ENCODE measurements around the gene ATG4B. TPM values are rescaled to one million over a fixed set of nuclear protein-coding genes. Genes with fewer than 3 reads are reported as not detected.
A peak's percentile ranks its signal among the peaks of the same experiment; 100 is the strongest.
"Not testable (repeated sequence)": the region's sequence is repeated elsewhere in the genome, so short reads cannot be mapped to it uniquely, and the experiment has no call there.

Gene ATG4B
- polyA plus RNA-seq (ENCODE audit: insufficient read length in 12 of 12) = 10 to 100 TPM in 11 of 12 donors, not detected in 1; 37.2 to 66.5 (median 50.2) TPM
- long read RNA-seq, donor 1, partial matches to known transcripts = 0 of 8 reads
- long read RNA-seq, donor 1, other reads (novel, unspliced or antisense) = 0 of 8 reads
- long read RNA-seq, donor 2, partial matches to known transcripts = 0 of 5 reads
- long read RNA-seq, donor 2, other reads (novel, unspliced or antisense) = 0 of 5 reads
- long read RNA-seq, donor 3, partial matches to known transcripts = 0 of 7 reads
- long read RNA-seq, donor 3, other reads (novel, unspliced or antisense) = 0 of 7 reads
- long read RNA-seq, donor 4, partial matches to known transcripts = 0 of 6 reads
- long read RNA-seq, donor 4, other reads (novel, unspliced or antisense) = 0 of 6 reads
- long read RNA-seq, donor 5, transcript ATG4B-205 (13 exons, 2,878 nt) = major isoform, 10 of 16 reads
- long read RNA-seq, donor 5, partial matches to known transcripts = 0 of 16 reads
- long read RNA-seq, donor 5, other reads (novel, unspliced or antisense) = 0 of 16 reads
- long read RNA-seq, donor 6, partial matches to known transcripts = 0 of 3 reads
- long read RNA-seq, donor 6, other reads (novel, unspliced or antisense) = 0 of 3 reads
- long read RNA-seq, donor 7, partial matches to known transcripts = 8 of 29 reads
- long read RNA-seq, donor 7, other reads (novel, unspliced or antisense) = 15 of 29 reads
- long read RNA-seq, donor 8, partial matches to known transcripts = 0 of 4 reads
- long read RNA-seq, donor 8, other reads (novel, unspliced or antisense) = 0 of 4 reads
- long read RNA-seq, donor 9, partial matches to known transcripts = 0 of 6 reads
- long read RNA-seq, donor 9, other reads (novel, unspliced or antisense) = 0 of 6 reads
- long read RNA-seq, donor 10, partial matches to known transcripts = 0 of 5 reads
- long read RNA-seq, donor 10, other reads (novel, unspliced or antisense) = 0 of 5 reads
- long read RNA-seq, donor 11, transcript ATG4B-205 (13 exons, 2,878 nt) = major isoform, 8 of 68 reads
- long read RNA-seq, donor 11, partial matches to known transcripts = 32 of 68 reads
- long read RNA-seq, donor 11, other reads (novel, unspliced or antisense) = 27 of 68 reads

DNA sequence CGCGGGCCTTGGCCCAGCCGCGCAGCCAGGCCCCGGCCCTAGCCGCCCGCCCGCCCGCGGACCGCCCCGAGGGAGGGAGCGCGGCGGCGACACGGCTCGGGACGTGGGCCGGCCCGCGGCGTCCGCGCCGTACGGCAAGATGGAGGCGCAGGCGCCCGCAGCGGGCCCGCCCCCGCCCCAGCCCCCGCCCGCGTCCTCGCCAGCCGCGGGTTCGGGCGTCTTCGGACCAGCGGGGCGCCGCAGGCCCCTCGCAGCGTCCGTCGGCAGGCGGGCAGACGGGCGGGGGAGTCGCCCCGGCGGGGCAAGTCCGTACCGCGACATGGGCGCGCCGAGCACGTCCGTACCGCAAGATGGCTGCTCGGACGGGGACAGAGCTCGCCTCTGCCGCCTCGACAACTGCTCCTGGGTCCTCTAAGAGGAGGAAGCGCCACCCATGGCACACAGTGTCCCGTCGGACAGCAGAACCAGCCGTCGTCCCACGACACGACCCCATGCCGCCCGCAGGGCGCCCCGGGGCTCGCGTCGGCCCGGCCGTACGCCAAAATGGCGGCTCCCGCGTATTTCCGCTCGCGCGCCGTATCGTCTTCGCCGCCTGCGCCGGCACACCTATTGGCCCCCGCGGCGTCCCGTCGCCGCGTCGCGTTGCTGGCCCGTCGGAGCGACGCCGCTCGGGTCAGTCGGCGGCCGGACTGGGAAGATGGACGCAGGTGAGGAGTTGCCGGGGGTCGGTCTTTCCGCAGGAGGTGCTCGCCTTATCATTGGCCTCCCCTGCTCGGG lies at the start of gene ATG4B, which contains the start of gene THAP4:
TSS of gene ATG4B (plus strand) at position 676 of the 777 bp plus-strand sequence. CDS start at position 698, 22 bp downstream.
TSS of gene THAP4 (minus strand) at position 141 of the 777 bp plus-strand sequence. CDS start 141 bp downstream, outside the sequence.
- DNase-seq = peak; percentile 92

- DNase-seq = not testable (repeated sequence)
These were observed 47.6 kb upstream of the ATG4B start for GRCh38 chr2:241589863-241590262.

- DNase-seq = not testable (repeated sequence)
These were observed 46.7 kb upstream of the ATG4B start for GRCh38 chr2:241590496-241591455.

- DNase-seq = no peak
These were observed 45.2 kb upstream of the ATG4B start for GRCh38 chr2:241592126-241592845.

GRCh38 chr2:241593271-241593670 lies 44.2 kb upstream of the ATG4B start:
- DNase-seq = no peak

DNA sequence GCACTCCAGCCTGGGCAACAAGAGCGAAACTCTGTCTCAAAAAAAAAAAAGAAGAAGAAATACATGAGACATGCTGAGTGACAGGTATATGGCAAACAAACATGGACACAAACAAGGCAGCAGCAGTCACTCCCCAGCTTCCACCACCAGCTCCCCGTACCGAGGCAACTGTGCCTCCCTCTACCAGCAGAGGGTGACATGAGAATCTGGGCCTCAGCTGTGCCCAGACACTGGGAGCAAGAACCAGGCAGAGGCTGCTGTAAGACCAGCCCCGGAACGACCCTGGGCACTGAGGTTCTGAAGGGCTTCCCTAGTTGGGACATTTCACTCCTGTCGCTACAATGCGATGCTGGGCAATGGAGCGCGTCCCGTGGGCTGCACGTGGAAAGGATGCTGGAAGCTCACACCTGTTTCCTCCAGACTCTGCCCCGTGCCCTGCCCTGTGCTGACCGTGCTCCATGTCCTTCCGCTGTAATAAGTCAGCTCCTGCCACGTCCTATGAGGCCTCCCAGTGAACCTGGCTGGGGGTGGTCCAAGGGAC lies 41.8 kb upstream of the ATG4B start:
- no peak for DNase-seq

DNA sequence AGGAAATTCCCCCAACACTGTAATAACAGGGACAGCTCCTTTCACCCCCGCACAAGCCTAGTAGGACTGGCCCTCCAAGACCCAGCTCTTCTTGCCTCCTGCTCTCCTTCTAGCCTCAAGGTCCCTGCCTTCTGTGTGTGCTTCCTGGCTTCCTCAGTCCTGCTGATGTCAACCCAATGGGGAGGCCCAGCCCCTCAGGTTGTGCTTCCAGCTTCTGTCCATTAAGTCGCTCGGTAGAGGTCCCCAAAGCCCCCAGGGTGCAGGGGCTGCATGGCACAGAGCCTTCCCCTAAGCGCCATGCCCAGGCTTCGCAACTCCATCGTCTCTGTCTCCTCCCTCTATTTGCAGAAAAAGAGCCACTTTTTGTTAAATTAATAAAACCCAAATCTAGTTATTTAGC lies 39.9 kb upstream of the ATG4B start:
- DNase-seq = no peak

DNA sequence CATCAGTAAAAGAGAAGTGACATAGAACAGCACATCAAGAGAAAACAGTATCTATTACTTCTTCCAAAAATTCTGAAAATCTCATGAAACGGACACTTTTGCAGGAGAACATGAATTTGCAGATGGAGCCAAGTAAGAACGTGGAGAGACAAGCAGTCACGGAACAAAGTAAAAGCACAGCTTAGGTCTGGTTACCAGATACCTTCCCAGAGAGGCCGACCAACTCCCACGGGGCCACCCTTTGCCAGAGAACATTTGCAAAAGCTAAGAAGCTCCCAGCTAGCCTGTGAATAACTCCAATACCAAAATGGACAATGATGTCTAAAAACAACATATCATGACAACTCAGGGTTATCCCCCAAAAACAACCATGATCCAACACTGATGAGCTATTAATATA lies 39.4 kb upstream of the ATG4B start:
- DNase-seq = peak; percentile 41

GRCh38 chr2:241598487-241598886 lies 39.0 kb upstream of the ATG4B start:
- DNase-seq = no peak

- no peak for DNase-seq
These were observed 37.9 kb upstream of the ATG4B start for GRCh38 chr2:241599615-241600014.

- no peak for DNase-seq
These were observed 35.7 kb upstream of the ATG4B start for GRCh38 chr2:241601841-241602240.

DNA sequence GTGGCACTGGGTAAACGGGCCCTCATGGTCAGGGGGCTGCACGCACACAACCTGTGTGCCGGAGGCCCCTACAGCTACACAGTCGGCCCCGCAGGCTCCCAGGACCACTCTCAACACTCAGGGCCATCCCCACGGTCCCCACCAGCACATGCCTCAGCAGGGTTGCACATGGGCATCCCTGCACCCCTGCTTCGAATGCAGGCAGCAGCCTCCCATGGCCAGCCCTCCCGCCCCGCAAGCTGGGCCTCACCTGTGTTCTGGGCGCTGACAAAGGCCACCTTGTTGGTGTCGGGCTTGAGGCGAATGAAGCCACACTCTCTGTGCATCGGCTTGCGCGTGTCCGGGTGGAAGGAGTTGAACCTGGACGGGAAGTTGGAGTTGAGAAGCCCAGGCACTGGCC lies 34.8 kb upstream of the ATG4B start:
- DNase-seq = no peak

- DNase-seq = no peak
These were observed 33.8 kb upstream of the ATG4B start for GRCh38 chr2:241603686-241604085.

GRCh38 chr2:241606186-241606585 lies 31.3 kb upstream of the ATG4B start:
- no peak for DNase-seq

DNA sequence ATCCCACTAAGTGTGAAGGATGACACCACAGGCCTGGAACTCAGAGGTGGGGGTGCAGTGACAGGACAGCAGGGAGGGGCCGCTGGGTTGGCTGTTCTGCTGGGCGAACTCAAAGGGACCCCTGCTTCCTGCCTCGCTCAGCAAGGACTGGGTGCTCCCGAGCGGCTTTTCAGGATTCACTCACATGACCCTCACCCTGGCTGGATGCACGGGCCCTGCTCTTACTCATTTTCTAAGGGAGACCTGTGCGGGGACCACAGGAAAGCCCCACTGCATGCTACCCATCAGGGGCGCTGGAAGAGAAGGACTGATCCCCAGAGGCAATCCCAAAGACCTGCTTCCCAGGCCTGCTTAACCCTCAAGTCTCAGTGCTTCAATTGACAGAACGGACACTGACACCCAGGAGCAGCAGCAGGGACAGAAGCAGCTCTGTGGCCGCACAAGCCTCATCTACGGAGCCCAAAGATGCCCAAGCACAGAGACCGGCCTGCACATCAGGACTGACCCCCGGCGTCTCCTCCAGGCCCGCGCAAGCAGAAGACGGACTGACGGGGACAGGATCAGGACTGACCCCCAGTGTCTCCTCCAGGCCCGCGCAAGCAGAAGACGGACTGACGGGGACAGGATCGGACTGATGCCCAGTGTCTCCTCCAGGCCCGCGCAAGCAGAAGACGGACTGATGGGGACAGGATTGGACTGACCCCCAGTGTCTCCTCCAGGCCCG lies 30.2 kb upstream of the ATG4B start:
- DNase-seq = no peak

DNA sequence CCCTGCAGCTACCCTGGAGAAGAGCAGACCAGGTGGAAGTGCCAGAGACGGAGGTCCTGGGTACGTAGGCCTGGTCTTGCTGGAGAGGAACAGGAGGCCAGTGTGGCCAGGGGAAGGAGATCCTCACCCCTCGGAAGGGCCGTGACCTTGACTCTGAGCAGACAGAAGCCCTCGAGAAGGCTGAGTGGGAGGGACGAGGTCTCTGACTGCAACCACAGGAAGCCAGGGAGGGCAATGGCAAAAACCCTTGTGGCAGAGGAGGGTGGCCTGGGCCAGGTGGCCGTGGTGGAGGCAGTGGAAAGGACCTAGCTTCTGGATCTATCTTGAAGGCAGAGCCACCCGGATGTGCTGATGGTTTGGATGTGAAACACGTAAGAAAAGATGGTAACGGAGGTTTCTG lies 28.6 kb upstream of the ATG4B start:
- no peak for DNase-seq

- DNase-seq = peak; percentile 56
These were observed 27.4 kb upstream of the ATG4B start for GRCh38 chr2:241609859-241610793.

Measured in muscle of arm (tissue), 14 donors.